PC-9 (cell line): ENCODE results near the gene STXBP5. TPM values are rescaled to one million over a fixed set of nuclear protein-coding genes. Genes with fewer than 3 reads are reported as not detected.

Source experiments
- BruUV-seq: library from RNA; stranded (reverse); fragments of 400-500 nt; replicated peaks from 2 replicates; lab custom pipeline; 2021; lab: Mats Ljungman, UMichigan
- CTCF ChIA-PET: fragments of 300-600 bp; sonication (Branson Sonifier 250); formaldehyde crosslinking; loops from one replicate; lab custom pipeline; 2022; ENCODE audit warnings: antibody characterized with exemption; lab: Charles Lee
- POLR2A ChIA-PET: fragments of 300-600 bp; sonication (Branson Sonifier 250); formaldehyde crosslinking; loops from one replicate; lab custom pipeline; 2022; ENCODE audit warnings: antibody characterized with exemption; ENCODE audit not compliant: unreplicated experiment; lab: Charles Lee
- DNase-seq, 2 experiments: peaks; one replicate each; pipeline versions ENCODE4 v3.0.0 to v3.0.0-alpha.2; 2015 to 2022; ENCODE audit warnings: mixed read lengths in 1 of 2
- H2AFZ ChIP-seq: fragments of 200-600 bp; sonication (generic); 2 replicates; pipeline ENCODE4 v1.8.1; 2017; ENCODE audit warnings: antibody characterized with exemption
- H3F3A ChIP-seq: fragments of 200-600 bp; sonication (generic); 2 replicates; pipeline ENCODE4 v1.8.1; 2017; ENCODE audit warnings: antibody characterized with exemption, mild to moderate bottlenecking, low read depth; ENCODE audit not compliant: insufficient read depth
- H3K27ac ChIP-seq: fragments of 200-600 bp; sonication (generic); 2 replicates; pipeline ENCODE4 v1.6.1; 2016; ENCODE audit warnings: mixed run types
- H3K27me3 ChIP-seq: fragments of 200-600 bp; sonication (generic); 2 replicates; pipeline ENCODE4 v1.6.1; 2016; ENCODE audit warnings: low read depth, mixed run types; ENCODE audit not compliant: insufficient read depth
- H3K36me3 ChIP-seq: fragments of 200-600 bp; sonication (generic); 2 replicates; pipeline ENCODE4 v1.6.1; 2016; ENCODE audit warnings: low read depth, mixed run types
- H3K4me1 ChIP-seq: fragments of 200-600 bp; sonication (generic); replicated peaks from 2 replicates; pipeline ENCODE4 v1.6.1; 2016; ENCODE audit warnings: mixed run types; ENCODE audit not compliant: insufficient read depth
- H3K4me2 ChIP-seq: fragments of 200-600 bp; sonication (generic); 2 replicates; pipeline ENCODE4 v1.6.1; 2017; ENCODE audit warnings: mixed run types
- H3K4me3 ChIP-seq: fragments of 200-600 bp; sonication (generic); 2 replicates; pipeline ENCODE4 v1.6.1; 2016; ENCODE audit warnings: mixed run types
- H3K79me2 ChIP-seq: fragments of 200-600 bp; sonication (generic); 2 replicates; pipeline ENCODE4 v1.6.1; 2017; ENCODE audit warnings: low read depth, mixed run types
- H3K9me2 ChIP-seq: fragments of 200-600 bp; sonication (generic); 2 replicates; pipeline ENCODE4 v1.8.1; 2017; ENCODE audit warnings: mild to moderate bottlenecking; ENCODE audit not compliant: insufficient read depth
- H3K9me3 ChIP-seq: fragments of 200-600 bp; sonication (generic); 2 replicates; pipeline ENCODE4 v1.8.1; 2016; ENCODE audit warnings: low read depth; ENCODE audit not compliant: insufficient read depth
- H4K20me1 ChIP-seq: fragments of 200-600 bp; sonication (generic); 2 replicates; pipeline ENCODE4 v1.8.1; 2017; ENCODE audit not compliant: insufficient read depth
- EZH2 ChIP-seq: fragments of 200-600 bp; sonication (generic); IDR thresholded peaks from 2 replicates; pipeline ENCODE4 v1.8.0; 2017; ENCODE audit warnings: antibody characterized with exemption, low read depth
- intact Hi-C: fragments of 100-400 bp; cut with micrococcal nuclease; formaldehyde crosslinking; loops from one replicate; pipeline ENCODE4 v1.10.0; 2022; ENCODE audit not compliant: unreplicated experiment
- total RNA-seq: library from RNA; stranded (reverse); gene quantifications from 2 replicates; pipeline ENCODE4 v1.2.3, GENCODE V29; 2021
- TF ChIP-seq, protein P1 (sequence below): fragments of 200-600 bp; sonication (generic); conservative IDR thresholded peaks from 2 replicates; pipeline ENCODE4 v1.6.1; 2017; ENCODE audit warnings: mixed run types, antibody characterized with exemption, mild to moderate bottlenecking, moderate library complexity

STXBP5 gene
- total RNA-seq, 1 experiment from 2014 or later, result 4.6 TPM

DNA sequence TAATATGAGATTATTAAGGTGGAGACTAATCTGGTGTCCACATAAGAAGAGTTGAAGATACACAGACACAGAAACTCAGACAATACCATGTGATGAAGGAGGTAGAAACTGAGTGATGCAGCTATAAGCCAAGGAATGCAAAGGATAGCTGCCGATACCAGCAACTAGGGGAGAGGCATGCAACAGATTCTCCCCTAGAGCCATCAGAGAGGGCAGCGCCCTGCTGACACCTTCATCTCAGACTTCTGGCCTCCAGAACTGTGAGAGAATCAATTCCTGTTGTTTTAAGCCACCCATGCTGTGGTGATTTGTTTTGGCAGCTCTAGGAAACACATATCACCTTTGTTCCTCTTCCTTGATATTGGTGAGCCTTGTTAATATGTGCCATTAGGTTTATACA lies 41.5 kb downstream of the STXBP5 start:
- H3K4me1 ChIP-seq, result no peaks in the 10 kb centered on the region
- TF ChIP-seq, protein P1, sequence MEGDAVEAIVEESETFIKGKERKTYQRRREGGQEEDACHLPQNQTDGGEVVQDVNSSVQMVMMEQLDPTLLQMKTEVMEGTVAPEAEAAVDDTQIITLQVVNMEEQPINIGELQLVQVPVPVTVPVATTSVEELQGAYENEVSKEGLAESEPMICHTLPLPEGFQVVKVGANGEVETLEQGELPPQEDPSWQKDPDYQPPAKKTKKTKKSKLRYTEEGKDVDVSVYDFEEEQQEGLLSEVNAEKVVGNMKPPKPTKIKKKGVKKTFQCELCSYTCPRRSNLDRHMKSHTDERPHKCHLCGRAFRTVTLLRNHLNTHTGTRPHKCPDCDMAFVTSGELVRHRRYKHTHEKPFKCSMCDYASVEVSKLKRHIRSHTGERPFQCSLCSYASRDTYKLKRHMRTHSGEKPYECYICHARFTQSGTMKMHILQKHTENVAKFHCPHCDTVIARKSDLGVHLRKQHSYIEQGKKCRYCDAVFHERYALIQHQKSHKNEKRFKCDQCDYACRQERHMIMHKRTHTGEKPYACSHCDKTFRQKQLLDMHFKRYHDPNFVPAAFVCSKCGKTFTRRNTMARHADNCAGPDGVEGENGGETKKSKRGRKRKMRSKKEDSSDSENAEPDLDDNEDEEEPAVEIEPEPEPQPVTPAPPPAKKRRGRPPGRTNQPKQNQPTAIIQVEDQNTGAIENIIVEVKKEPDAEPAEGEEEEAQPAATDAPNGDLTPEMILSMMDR, result no peak
- no peak for TF ChIP-seq EZH2
- no peak overlapping the region for H2AFZ ChIP-seq
- CTCF ChIA-PET, result no interaction called here
- no peaks in the 10 kb centered on the region for H4K20me1 ChIP-seq
- no TSS peak for BruUV-seq
- no peaks in the 10 kb centered on the region for H3K9me3 ChIP-seq
- no peaks in the 10 kb centered on the region for H3K9me2 ChIP-seq
- no peak overlapping the region for H3K4me2 ChIP-seq
- peaks cover 3% of the 10 kb centered on the region; the same call in 1 of the 2 replicates for H3K36me3 ChIP-seq
- H3K79me2 ChIP-seq, result no peaks in the 10 kb centered on the region
- no peak overlapping the region for H3K4me3 ChIP-seq
- DNase-seq, result no peak
- POLR2A ChIA-PET, result no interaction called here
- H3K27me3 ChIP-seq, result no peaks in the 10 kb centered on the region
- intact Hi-C loops, result no loop called here
- no peak overlapping the region for H3K27ac ChIP-seq
- H3F3A ChIP-seq, result no peaks in the 10 kb centered on the region

DNA sequence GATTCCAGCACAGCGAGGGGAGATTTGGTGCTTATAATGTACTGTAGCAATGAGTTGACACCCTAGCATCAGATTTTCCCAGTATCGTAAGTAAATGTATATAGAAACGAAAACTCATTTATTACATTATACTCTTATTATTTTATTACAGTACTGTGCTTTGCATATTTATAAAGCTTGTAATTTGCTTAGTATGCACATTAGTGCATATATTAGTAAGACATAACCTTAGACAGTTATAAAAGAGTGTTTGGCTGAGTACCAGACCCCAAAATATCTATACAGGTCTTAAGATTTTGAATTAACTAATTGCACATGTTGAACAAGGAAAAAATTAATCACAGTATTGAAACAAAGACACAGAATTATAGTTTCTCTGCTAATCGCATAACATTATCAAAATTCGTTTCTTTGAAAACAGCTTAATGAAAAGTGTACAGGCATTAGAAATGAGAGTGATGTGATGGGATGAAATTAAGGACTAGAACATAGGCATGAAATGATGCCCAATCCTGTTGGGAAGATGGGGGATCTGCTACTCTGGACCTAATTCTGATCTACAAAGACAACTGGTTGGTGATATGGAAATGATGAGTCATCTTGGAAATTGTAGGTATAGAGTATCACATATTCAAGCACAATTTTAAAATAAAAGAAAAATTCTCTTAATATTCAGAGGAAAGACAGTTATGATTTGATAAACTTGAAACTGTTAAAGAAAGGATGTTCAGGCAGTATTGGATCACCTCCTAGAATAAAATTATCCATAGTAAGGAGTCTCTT lies 42.8 kb downstream of the STXBP5 start:
- Histone ChIP-seq H3K4me1 (no peaks in the 10 kb centered on the region), H4K20me1 (no peaks in the 10 kb centered on the region), H3K27ac (no peak overlapping the region), H3K4me3 (no peak overlapping the region), H2AFZ (no peak overlapping the region), H3K27me3 (no peaks in the 10 kb centered on the region), H3K79me2 (no peaks in the 10 kb centered on the region), H3K9me3 (no peaks in the 10 kb centered on the region), H3K36me3 (peaks cover 3% of the 10 kb centered on the region; the same call in 1 of the 2 replicates), H3F3A (no peaks in the 10 kb centered on the region), H3K4me2 (no peak overlapping the region), H3K9me2 (no peaks in the 10 kb centered on the region)
- TF ChIP-seq EZH2, result no peak
- TF ChIP-seq, protein P1, result no peak
- BruUV-seq, result no TSS peak
- ChIA-PET POLR2A (no interaction called here), CTCF (no interaction called here)
- DNase-seq, result no peak
- intact Hi-C loops, result no loop called here

DNA sequence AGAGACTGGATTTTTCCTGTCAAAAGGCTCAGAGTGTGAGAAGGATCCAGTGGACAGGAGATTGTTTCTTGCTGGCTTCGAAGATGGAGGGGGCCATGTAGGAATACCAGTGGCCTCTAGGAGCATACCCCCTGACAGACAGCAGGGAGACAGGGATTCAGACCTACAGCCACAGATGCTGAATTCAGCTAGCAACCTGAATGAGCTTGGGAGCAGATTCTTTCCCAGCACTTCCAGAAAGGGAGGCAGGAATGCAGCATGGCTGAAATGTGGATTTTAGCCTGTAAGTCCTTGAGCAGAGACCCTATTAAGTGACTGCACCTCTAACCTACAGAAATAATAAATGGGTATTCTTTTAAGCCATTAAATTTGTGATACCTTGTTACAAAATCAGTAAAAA lies 44.6 kb downstream of the STXBP5 start:
- Histone ChIP-seq H3K27me3 (no peaks in the 10 kb centered on the region), H3K9me2 (no peaks in the 10 kb centered on the region), H3K27ac (no peak overlapping the region), H3F3A (no peaks in the 10 kb centered on the region), H4K20me1 (no peaks in the 10 kb centered on the region), H3K4me1 (no peaks in the 10 kb centered on the region), H3K9me3 (no peaks in the 10 kb centered on the region), H3K36me3 (peaks cover 3% of the 10 kb centered on the region; the same call in 1 of the 2 replicates), H2AFZ (no peak overlapping the region), H3K4me3 (no peak overlapping the region), H3K4me2 (no peak overlapping the region), H3K79me2 (no peaks in the 10 kb centered on the region)
- ChIA-PET CTCF (no interaction called here), POLR2A (no interaction called here)
- intact Hi-C loops, result no loop called here
- no peak for DNase-seq
- BruUV-seq, result no TSS peak
- TF ChIP-seq, protein P1, result no peak
- TF ChIP-seq EZH2, result no peak
